GM21381 (cell line): Measurements from ENCODE around the gene PRR36.

Source experiments
- ATAC-seq: cut with Tn5 transposase; IDR thresholded peaks from one replicate; pipeline ENCODE4 v1.9.1; 2021; ENCODE audit warnings: mild to moderate bottlenecking, moderate library complexity; ENCODE audit not compliant: unreplicated experiment

The PRR36 gene

GRCh38 chr19:7913652-7914051, 39.5 kb upstream of the PRR36 start:
- no peak for ATAC-seq

DNA sequence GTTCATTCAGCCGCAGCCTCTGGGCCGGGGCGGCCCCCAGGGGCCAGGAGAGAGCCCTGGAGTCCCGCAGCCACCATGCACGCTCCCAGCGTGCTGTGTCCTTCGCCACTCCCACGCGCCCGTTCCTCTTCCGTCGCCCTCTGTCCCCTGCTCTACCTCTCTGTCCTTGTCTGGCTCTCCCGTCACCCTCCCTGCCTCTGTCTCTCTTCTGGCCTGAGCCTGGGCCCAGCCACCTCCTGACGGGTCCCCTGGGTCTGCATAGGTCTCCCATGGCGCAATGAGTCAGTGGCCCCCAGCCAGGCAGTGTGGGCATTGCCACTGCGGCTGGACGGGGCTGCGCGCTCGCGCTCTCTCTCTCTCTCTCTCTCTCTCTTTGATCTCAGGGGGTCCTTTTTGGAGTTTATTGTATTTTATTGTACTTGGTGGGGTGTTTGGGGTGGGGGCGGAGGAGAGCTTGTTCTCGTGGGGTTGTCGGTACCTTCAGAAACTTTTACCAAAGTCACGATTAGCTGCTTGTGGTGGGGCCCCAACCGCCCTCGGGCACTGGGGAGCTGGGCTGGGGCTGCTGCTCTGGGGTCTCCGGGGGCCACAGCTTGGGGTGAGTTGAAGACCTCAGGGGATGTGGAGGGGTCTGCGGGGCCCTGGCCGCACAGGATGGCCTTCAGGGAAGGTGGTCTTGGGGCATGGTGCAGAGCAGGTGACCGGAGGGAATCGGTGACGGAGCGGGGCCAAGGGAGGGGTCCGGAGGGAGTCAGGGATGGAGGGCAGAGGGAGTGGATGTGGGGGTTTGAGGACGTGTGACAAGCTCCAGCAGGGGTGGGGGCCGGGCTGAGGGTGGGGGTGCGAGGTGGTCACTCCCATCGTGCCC, 38.7 kb upstream of the PRR36 start:
- no peak for ATAC-seq

DNA sequence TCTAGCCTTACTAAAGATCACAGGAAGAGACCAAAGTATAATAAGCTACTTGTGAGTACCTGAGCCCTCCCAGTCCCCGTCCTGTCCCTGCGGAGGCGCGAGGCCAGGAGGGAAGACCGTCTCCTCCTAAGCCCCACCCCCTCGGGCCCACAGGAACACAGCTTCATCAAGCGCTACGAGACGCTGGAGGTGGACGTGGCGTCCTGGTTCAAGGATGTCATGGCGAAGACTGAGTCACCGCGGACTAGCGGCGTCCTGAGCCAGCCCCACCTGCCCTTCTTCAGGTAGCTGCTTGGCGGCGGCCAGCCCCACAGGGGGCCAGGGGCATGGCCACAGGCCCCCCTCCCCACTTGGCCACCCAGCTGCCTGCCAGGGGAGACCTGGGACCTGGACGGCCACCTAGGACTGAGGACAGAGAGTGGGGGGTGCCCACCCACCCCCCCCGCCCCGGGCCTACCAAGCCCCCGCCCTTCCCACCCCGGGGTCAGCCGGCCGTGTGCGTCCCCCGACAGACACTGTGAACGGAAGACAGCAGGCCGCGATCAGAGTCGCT, 38.0 kb upstream of the PRR36 start:
- no peak for ATAC-seq

- no peak for ATAC-seq
These were observed 37.4 kb upstream of the PRR36 start for GRCh38 chr19:7911508-7912143.

DNA sequence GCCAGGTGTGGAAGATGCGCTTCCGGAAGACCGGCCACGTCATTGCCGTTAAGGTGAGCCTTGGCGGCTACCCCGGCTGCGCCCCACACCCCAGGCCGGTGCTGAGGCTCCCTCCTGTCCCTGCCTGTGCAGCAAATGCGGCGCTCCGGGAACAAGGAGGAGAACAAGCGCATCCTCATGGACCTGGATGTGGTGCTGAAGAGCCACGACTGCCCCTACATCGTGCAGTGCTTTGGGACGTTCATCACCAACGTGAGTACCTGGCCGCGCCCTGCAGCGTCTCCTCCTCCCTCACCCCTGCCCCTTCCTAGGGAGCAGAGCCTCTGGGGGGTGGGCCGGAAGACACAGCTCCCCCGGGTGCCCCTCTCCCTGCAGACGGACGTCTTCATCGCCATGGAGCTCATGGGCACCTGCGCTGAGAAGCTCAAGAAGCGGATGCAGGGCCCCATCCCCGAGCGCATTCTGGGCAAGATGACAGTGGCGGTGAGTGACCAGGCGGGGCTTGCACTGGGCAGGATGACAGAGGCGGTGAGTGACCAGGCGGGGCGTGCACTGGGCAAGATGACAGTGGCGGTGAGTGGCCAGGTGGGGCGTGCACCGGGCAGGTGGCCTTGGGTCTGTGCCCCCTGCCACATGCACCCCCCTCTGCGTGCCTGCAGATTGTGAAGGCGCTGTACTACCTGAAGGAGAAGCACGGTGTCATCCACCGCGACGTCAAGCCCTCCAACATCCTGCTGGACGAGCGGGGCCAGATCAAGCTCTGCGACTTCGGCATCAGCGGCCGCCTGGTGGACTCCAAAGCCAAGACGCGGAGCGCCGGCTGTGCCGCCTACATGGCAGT, 36.4 kb upstream of the PRR36 start:
- no peak for ATAC-seq

- no peak for ATAC-seq
These were observed 35.4 kb upstream of the PRR36 start for GRCh38 chr19:7909471-7910067.

- no peak for ATAC-seq
These were observed 34.7 kb upstream of the PRR36 start for GRCh38 chr19:7908742-7909461.

- no peak for ATAC-seq
These were observed 34.0 kb upstream of the PRR36 start for GRCh38 chr19:7908078-7908699.

GRCh38 chr19:7907544-7907943, 33.4 kb upstream of the PRR36 start:
- no peak for ATAC-seq

- ATAC-seq: no peak
These were observed 32.9 kb upstream of the PRR36 start for GRCh38 chr19:7907122-7907521.

GRCh38 chr19:7905859-7906258, 31.7 kb upstream of the PRR36 start:
- ATAC-seq: no peak

- no peak for ATAC-seq
These were observed 31.1 kb upstream of the PRR36 start for GRCh38 chr19:7905268-7905667.

- peak; percentile 33 for ATAC-seq
These were observed 30.2 kb upstream of the PRR36 start for GRCh38 chr19:7904074-7905020.

DNA sequence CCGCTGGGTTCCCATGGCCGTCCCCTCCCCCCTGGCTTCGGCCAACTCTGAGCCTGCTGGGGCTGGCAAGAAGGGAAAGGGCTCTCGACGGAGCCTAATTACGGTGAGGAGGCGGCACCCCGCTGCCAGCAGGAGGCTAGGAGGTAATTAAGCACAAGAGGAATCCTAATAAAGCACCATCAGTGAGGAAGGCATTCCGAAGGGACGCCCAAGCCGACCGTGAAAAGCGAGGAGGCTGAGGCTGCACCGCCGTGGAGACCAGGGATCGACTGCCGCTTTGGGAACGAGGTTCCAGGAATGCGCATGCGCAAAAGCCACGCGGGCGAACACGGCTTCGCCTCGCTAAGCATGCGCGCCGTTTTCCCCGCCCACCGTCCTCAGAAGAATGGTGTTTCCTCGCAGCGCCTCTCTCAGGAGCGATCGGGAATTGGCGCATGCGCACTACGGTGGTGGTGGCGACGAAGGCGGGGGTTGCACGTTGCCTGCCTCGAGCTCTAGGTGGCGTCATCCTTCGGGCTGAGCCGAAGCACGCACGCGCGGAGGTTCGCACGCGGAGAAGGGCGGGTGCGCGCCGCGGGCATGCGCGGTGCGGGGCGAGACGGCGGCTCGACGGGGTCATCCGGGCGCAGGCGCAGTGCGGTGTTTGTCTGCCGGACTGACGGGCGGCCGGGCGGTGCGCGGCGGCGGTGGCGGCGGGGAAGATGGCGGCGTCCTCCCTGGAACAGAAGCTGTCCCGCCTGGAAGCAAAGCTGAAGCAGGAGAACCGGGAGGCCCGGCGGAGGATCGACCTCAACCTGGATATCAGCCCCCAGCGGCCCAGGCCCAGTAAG, 29.3 kb upstream of the PRR36 start, which contains the start of gene MAP2K7:
MAP2K7 (plus strand) TSS at position 634 of the 830 bp plus-strand sequence; CDS start at position 702, 68 bp downstream.
- ATAC-seq: peak; percentile 84

GRCh38 chr19:7902796-7903243, 28.6 kb upstream of the PRR36 start:
- ATAC-seq: no peak

- ATAC-seq: no peak
These were observed 27.1 kb upstream of the PRR36 start for GRCh38 chr19:7901337-7901736.

GRCh38 chr19:7900931-7901330, 26.7 kb upstream of the PRR36 start:
- no peak for ATAC-seq
